Measurements from ENCODE around the gene KNG1. TPM values are rescaled to one million over a fixed set of nuclear protein-coding genes. Genes with fewer than 3 reads are reported as not detected.

The KNG1 gene
- total RNA-seq, 4 donors from 2014 or later: not detected

GRCh38 chr3:186784820-186785494, 67.8 kb downstream of the KNG1 start:
- H3K4me3 ChIP-seq (ENCODE audit: low read depth, poor library complexity, severe bottlenecking): peak overlapping the region; percentile 95
- intact Hi-C loops (cut with DNase I; ENCODE audit: low total_unique reads): no loop called here
- DNase-seq (ENCODE audit: low spot score in 2 of 2): no peak
- WGBS, 2 donors: 16 to 20% methylated on average over 7 of the region's 7 CpGs
- TF ChIP-seq POLR2A (IDR thresholded peaks at IDR 0.05) (no peak), CTCF (IDR thresholded peaks at IDR 0.05) (no peak)

- H3K4me3 ChIP-seq (ENCODE audit: low read depth, poor library complexity, severe bottlenecking): peak overlapping the region; percentile 95
- TF ChIP-seq CTCF (IDR thresholded peaks at IDR 0.05): no peak
- no peak for TF ChIP-seq POLR2A (IDR thresholded peaks at IDR 0.05)
- DNase-seq (ENCODE audit: low spot score in 2 of 2): no peak
- WGBS, 2 donors: 14 to 26% methylated on average over 7 of the region's 7 CpGs
- intact Hi-C loops (cut with DNase I; ENCODE audit: low total_unique reads): no loop called here
Observed at GRCh38 chr3:186785495-186786018, 68.4 kb downstream of the KNG1 start.

DNA sequence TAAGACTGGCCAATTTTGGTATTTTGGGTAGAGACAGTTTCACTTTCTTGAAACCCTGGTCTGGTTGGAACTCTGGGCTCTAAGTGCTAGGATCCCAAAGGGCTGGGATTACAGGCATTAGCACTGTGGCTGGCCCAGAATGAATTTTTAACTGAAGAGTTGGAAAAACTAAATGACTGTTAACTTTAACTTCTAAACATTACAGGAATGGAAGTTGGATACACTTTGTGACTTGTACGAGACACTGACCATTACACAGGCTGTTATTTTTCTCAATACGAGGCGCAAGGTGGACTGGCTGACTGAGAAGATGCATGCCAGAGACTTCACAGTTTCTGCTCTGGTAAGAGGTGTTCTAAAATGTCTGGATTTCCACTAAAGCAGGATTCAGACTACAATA, 69.8 kb downstream of the KNG1 start:
- no peak for DNase-seq (ENCODE audit: low spot score in 2 of 2)
- no peak overlapping the region for H3K4me3 ChIP-seq (ENCODE audit: low read depth, poor library complexity, severe bottlenecking)
- 67 to 72% methylated on average over 3 of the region's 3 CpGs for WGBS, 2 donors
- intact Hi-C loops (cut with DNase I; ENCODE audit: low total_unique reads): no loop called here
- TF ChIP-seq CTCF (IDR thresholded peaks at IDR 0.05) (no peak), POLR2A (IDR thresholded peaks at IDR 0.05) (no peak)

GRCh38 chr3:186787642-186788481, 70.7 kb downstream of the KNG1 start:
- H3K4me3 ChIP-seq (ENCODE audit: low read depth, poor library complexity, severe bottlenecking): no peak overlapping the region
- DNase-seq (ENCODE audit: low spot score in 2 of 2): no peak
- no peak for TF ChIP-seq POLR2A (IDR thresholded peaks at IDR 0.05)
- no peak for TF ChIP-seq CTCF (IDR thresholded peaks at IDR 0.05)
- intact Hi-C loops (cut with DNase I; ENCODE audit: low total_unique reads): no loop called here
- 72 to 82% methylated on average over 15 of the region's 15 CpGs for WGBS, 2 donors

DNA sequence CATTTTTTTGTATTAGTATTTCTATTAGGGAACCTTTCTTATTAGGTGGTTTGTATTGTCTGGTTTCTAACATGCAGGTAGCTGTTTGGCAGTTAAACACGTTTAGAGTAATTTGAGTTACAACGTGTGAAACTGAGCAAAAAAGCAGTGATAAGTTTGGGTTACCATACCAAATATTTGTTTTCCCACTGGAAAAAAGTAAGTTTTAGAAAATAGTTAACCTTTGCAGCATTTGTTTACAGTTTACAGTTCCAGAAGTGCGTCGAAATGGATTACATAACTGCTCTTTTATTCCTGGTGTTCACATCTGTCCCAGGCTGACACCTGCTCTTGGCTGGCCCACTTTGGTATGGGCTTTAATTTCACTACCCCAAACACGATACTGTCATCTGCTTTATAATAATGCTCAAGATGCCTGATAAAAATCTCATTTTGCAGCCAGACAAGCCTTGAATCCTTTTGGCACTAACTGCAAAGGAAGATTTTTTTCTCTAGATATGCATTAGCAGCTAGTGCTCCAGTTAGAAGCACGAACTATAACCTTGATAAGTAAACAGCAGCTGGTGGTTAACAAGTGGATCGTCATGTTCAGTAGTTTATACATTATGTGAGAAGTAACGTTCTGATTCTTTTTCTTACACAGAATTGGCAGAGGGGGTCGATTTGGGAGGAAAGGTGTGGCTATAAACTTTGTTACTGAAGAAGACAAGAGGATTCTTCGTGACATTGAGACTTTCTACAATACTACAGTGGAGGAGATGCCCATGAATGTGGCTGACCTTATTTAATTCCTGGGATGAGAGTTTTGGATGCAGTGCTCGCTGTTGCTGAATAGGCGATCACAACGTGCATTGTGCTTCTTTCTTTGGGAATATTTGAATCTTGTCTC, 71.6 kb downstream of the KNG1 start:
- no peak for DNase-seq (ENCODE audit: low spot score in 2 of 2)
- 57 to 60% methylated on average over 13 of the region's 13 CpGs for WGBS, 2 donors
- TF ChIP-seq CTCF (IDR thresholded peaks at IDR 0.05) (no peak), POLR2A (IDR thresholded peaks at IDR 0.05) (no peak)
- no peak overlapping the region for H3K4me3 ChIP-seq (ENCODE audit: low read depth, poor library complexity, severe bottlenecking)
- intact Hi-C loops (cut with DNase I; ENCODE audit: low total_unique reads): no loop called here
